ENCODE data around the gene LHFPL2. TPM values are rescaled to one million over a fixed set of nuclear protein-coding genes. Genes with fewer than 3 reads are reported as not detected.

LHFPL2 gene
- polyA plus RNA-seq, 1 of the 3 experiments (the other 2 are of a cell fraction), result 10.4 TPM

- Histone ChIP-seq H2AFZ (ENCODE audit: low read depth) (no peak overlapping the region), H3K4me1 (ENCODE audit: control insufficient read depth in 1 of 2, insufficient read depth in 2 of 2, low read depth in 1 of 2, low read length in 1 of 2) (peaks cover 13 to 37% of the 10 kb centered on the region in 2 experiments), H4K20me1 (ENCODE audit: insufficient read depth) (no peaks in the 10 kb centered on the region), H3K9me2 (no peaks in the 10 kb centered on the region), H3K4me2 (peak overlapping the region; percentile 19; the same call in 1 of the 2 replicates), H3K4me3 (ENCODE audit: low read depth in 2 of 2, low read length in 1 of 2) (no peak overlapping the region), H3K79me2 (ENCODE audit: insufficient read depth) (peaks cover 96% of the 10 kb centered on the region), H3K27me3 (ENCODE audit: insufficient read depth) (no peaks in the 10 kb centered on the region), H3K9me3 (no peaks in the 10 kb centered on the region), H3K36me3 (replicated peaks in 1 of 2; ENCODE audit: control insufficient read depth in 1 of 2, insufficient read depth in 2 of 2, low read length in 1 of 2) (peaks cover 7 to 12% of the 10 kb centered on the region in 2 experiments), H3K9ac (no peak overlapping the region; the same call in 1 of the 2 replicates), H3K27ac (ENCODE audit: low read depth in 2 of 2, low read length in 1 of 2) (peak overlapping the region in 1 of 2 experiments; percentile 65; a peak in 2 of 4 replicates), H3F3A (replicated peaks; ENCODE audit: insufficient read depth) (peaks cover 3% of the 10 kb centered on the region)
- TF ChIP-seq RAD21 (IDR thresholded peaks at IDR 0.05; ENCODE audit: low read length), result no peak
- no peak for TF ChIP-seq RFX5 (IDR thresholded peaks at IDR 0.05; ENCODE audit: low read length)
- TF ChIP-seq IRF3 (IDR thresholded peaks at IDR 0.05; ENCODE audit: low read depth, low read length), result no peak
- no peak for TF ChIP-seq USF2 (IDR thresholded peaks at IDR 0.05; ENCODE audit: borderline replicate concordance, low read depth, low read length)
- TF ChIP-seq EP300 (IDR thresholded peaks at IDR 0.05; ENCODE audit: borderline replicate concordance in 1 of 2, low read depth in 1 of 2, low read length in 1 of 2), result no peak
- no peak for TF ChIP-seq GATA2 (CRISPR knock-in tag; IDR thresholded peaks at IDR 0.05)
- no peak for TF ChIP-seq TAF1 (IDR thresholded peaks at IDR 0.05; ENCODE audit: borderline replicate concordance, low read depth, low read length)
- TF ChIP-seq TCF12 (IDR thresholded peaks at IDR 0.05), result no peak
- no peak for TF ChIP-seq REST (IDR thresholded peaks at IDR 0.05; ENCODE audit: low read depth, low read length)
- no peak for TF ChIP-seq FOXM1 (IDR thresholded peaks at IDR 0.05; ENCODE audit: low read depth)
- no peak for TF ChIP-seq NRF1 (IDR thresholded peaks at IDR 0.05; ENCODE audit: low read depth, low read length)
- TF ChIP-seq FOXJ3 (CRISPR knock-in tag; IDR thresholded peaks at IDR 0.05), result no peak
- no peak for TF ChIP-seq NFIC (IDR thresholded peaks at IDR 0.05; ENCODE audit: borderline replicate concordance)
- TF ChIP-seq MAX (IDR thresholded peaks at IDR 0.05; ENCODE audit: low read depth), result no peak
- DNase-seq, result no peak
- ChIA-PET CTCF (interaction anchor here (0.7 to 1.3 kb wide), 4 partner anchors 13 to 468 kb away, joined by 3 read pairs; no protein-coding TSS in a partner anchor), POLR2A (interaction anchor here (0.7 kb wide), 1 partner anchor 8 kb away, joined by 3 read pairs; no protein-coding TSS in a partner anchor)
Measured at GRCh38 chr5:78496373-78496772, 152.2 kb downstream of the LHFPL2 start.
